OCI-LY3 (cell line): ENCODE measurements around the gene ERC2.
"Not testable (repeated sequence)": the region's sequence is repeated elsewhere in the genome, so short reads cannot be mapped to it uniquely, and the experiment has no call there.

Experiments used
- H2AFZ ChIP-seq: fragments of 200-600, 300-600 bp; shearing (Covaris generic); 2 replicates; pipeline ENCODE4 v1.6.0; 2014; ENCODE audit warnings: antibody characterized with exemption, low read depth, low read length
- H3K27ac ChIP-seq: fragments of 200-600, 300-600 bp; sonication (generic); 2 replicates; pipeline ENCODE4 v1.5.1; 2014; ENCODE audit warnings: mild to moderate bottlenecking, low read length, moderate library complexity, mixed read lengths
- H3K27me3 ChIP-seq: fragments of 200-600, 300-600 bp; sonication (generic); 2 replicates; pipeline ENCODE4 v1.6.1; 2014; ENCODE audit warnings: low read depth, low read length, mixed read lengths
- H3K36me3 ChIP-seq: fragments of 200-600, 300-600 bp; sonication (generic); replicated peaks from 2 replicates; pipeline ENCODE3; 2014; ENCODE audit warnings: low read depth, low read length, mixed read lengths
- H3K4me1 ChIP-seq: fragments of 300-600, 200-600 bp; sonication (generic); 2 replicates; pipeline ENCODE4 v1.6.1; 2014; ENCODE audit warnings: low read length, mixed read lengths
- H3K4me2 ChIP-seq: fragments of 200-600, 300-600 bp; sonication (generic); 2 replicates; pipeline ENCODE4 v1.6.1; 2014; ENCODE audit warnings: low read length, mixed read lengths
- H3K4me3 ChIP-seq: fragments of 300-600, 200-600 bp; sonication (generic); 2 replicates; pipeline ENCODE4 v1.5.1; 2014; ENCODE audit warnings: antibody characterized with exemption, mild to moderate bottlenecking, low read length, moderate library complexity
- H3K79me2 ChIP-seq: fragments of 300-600, 200-600 bp; shearing (Covaris generic); 2 replicates; pipeline ENCODE4 v1.6.1; 2014; ENCODE audit warnings: mild to moderate bottlenecking, low read length, mixed read lengths
- H3K9ac ChIP-seq: fragments of 300-600, 200-600 bp; shearing (Covaris generic); 2 replicates; pipeline ENCODE4 v1.6.0; 2014; ENCODE audit warnings: mild to moderate bottlenecking, low read length, moderate library complexity
- H3K9me3 ChIP-seq: fragments of 200-600, 300-600 bp; shearing (Covaris generic); 2 replicates; pipeline ENCODE4 v1.6.1; 2014; ENCODE audit warnings: low read length, mixed read lengths; ENCODE audit not compliant: insufficient read depth
- H4K20me1 ChIP-seq: fragments of 200-600, 300-600 bp; sonication (generic); 2 replicates; pipeline ENCODE4 v1.6.1; 2016; ENCODE audit warnings: low read length, mixed read lengths; ENCODE audit not compliant: insufficient read depth
- CTCF ChIP-seq: fragments of 200-600, 300-600 bp; sonication (generic); IDR thresholded peaks from 2 replicates; pipeline ENCODE4 v1.5.1; 2014; ENCODE audit warnings: antibody characterized with exemption, low read length, low read depth
- EZH2phosphoT487 ChIP-seq: fragments of 200-600 bp; shearing (Covaris generic); IDR thresholded peaks from 2 replicates; pipeline ENCODE4 v1.6.1; 2018; ENCODE audit warnings: antibody characterized with exemption, mixed run types, low read depth

Gene ERC2

DNA sequence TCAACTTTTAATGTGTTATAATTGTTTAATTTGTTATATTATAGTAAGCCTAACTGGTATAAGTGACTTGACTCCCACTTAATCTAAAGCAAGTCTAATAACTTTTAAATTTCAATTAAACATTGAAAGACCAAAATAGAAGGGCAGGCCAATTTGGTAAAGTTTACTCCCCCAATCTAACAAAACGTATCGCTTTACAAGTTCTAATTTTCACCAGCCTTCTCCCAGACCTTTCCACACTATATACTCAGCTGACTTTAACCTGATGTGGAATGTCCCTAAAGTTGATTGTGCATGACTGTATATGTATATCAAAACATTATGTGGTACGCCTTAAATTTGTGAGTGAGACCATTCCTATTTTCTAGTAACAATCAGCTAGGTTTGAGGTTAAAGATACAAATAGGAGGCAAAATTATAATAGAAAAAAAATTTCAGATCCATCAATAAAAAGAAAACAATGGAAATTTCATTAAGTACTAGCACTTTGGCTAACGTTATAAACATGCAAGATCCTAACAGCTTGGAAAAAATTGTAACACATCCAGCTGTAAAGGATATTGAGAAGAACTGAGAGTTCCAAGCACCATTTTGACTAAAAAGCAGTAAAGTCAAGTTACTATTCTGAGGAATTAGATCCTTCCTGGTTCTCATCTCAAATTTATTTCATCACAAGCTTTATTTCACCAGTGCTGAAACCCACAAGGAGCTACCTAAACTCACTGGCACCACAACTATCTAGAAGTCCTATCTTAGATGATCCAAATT lies 199.5 kb downstream of the ERC2 start:
- H3K9ac ChIP-seq: no peak overlapping the region
- H3K36me3 ChIP-seq: no peaks in the 10 kb centered on the region
- H3K79me2 ChIP-seq: no peaks in the 10 kb centered on the region
- no peak overlapping the region for H2AFZ ChIP-seq
- no peak overlapping the region for H3K4me3 ChIP-seq
- H3K27me3 ChIP-seq: peaks cover 17% of the 10 kb centered on the region; the same call in 1 of the 2 replicates
- H3K4me2 ChIP-seq: no peak overlapping the region
- H3K9me3 ChIP-seq: no peaks in the 10 kb centered on the region
- TF ChIP-seq CTCF (no peak), EZH2phosphoT487 (no peak)
- H3K27ac ChIP-seq: no peak overlapping the region
- H4K20me1 ChIP-seq: no peaks in the 10 kb centered on the region
- H3K4me1 ChIP-seq: no peaks in the 10 kb centered on the region

GRCh38 chr3:56261852-56262251 lies 206.4 kb downstream of the ERC2 start:
- H3K4me3 ChIP-seq, H4K20me1 ChIP-seq, H3K27ac ChIP-seq: not testable (repeated sequence)

DNA sequence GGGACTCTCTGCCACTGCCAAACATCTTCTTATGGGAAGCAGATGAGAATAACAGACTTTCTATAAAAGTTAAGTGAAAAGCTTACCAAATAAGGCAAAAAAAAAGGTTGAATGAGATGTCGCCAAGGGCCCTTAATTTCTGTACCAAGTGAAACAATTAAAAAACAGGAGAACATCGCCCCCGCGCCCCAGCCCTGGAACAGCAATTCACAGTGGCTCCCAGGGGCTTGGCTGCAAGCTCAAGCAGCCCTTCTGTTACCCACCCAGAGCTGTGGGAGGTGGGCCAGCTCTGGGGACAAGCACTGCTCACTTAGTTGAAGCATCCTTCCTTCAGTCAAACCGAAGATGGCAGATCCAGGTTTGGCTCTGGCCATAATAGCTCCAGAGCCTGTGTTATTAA lies 208.0 kb downstream of the ERC2 start:
- Histone ChIP-seq H3K27me3 (peaks cover 23% of the 10 kb centered on the region), H2AFZ (no peak overlapping the region), H3K27ac (no peak overlapping the region), H3K4me2 (no peak overlapping the region), H3K4me3 (no peak overlapping the region), H3K4me1 (peaks cover 8% of the 10 kb centered on the region; the same call in 1 of the 2 replicates), H4K20me1 (no peaks in the 10 kb centered on the region), H3K36me3 (no peaks in the 10 kb centered on the region), H3K9me3 (no peaks in the 10 kb centered on the region), H3K9ac (no peak overlapping the region), H3K79me2 (no peaks in the 10 kb centered on the region)
- TF ChIP-seq CTCF (no peak), EZH2phosphoT487 (no peak)

More at GRCh38 chr3:56261852-56262251, 206.4 kb downstream of the ERC2 start:
- not testable (repeated sequence) for H3K9me3 ChIP-seq, H2AFZ ChIP-seq, H3K9ac ChIP-seq, H3K4me1 ChIP-seq, H3K36me3 ChIP-seq, H3K4me2 ChIP-seq, H3K79me2 ChIP-seq
- peaks cover 13% of the 10 kb centered on the region; the same call in 1 of the 2 replicates for H3K27me3 ChIP-seq

DNA sequence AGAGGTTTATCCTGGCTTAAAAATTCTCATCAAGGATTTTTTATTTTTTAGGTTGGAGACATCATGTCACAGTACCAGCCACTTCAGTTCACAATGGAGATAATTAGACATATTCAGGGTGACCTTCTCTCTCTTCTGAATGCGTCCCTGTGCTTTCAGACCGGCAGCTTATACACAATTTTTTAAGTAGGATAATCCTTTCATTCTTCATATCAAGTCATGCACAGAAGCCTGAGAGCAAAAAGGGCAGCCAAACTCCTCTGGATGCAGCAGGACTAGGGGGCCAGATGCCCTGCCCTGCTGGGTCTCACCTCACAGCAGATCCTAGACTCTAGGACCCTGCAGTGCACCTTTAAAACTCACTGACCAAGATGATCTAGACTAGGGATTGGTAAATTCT lies 210.4 kb downstream of the ERC2 start:
- Histone ChIP-seq H3K9ac (no peak overlapping the region), H3K4me1 (peaks cover 8% of the 10 kb centered on the region; the same call in 1 of the 2 replicates), H3K36me3 (no peaks in the 10 kb centered on the region), H3K9me3 (no peaks in the 10 kb centered on the region), H4K20me1 (no peaks in the 10 kb centered on the region), H3K4me2 (no peak overlapping the region), H3K27ac (no peak overlapping the region), H3K27me3 (peaks cover 29% of the 10 kb centered on the region), H3K4me3 (no peak overlapping the region), H3K79me2 (no peaks in the 10 kb centered on the region), H2AFZ (no peak overlapping the region)
- TF ChIP-seq CTCF (no peak), EZH2phosphoT487 (no peak)
